SW480 (cell line): Measurements from ENCODE around the gene NEU4.

Experiments used
- DNase-seq: peaks from one replicate; pipeline ENCODE4 v3.0.0-alpha.2; 2016; ENCODE audit warnings: low spot score

NEU4 gene

GRCh38 chr2:241865416-241865956, 56.5 kb downstream of the NEU4 start:
- DNase-seq = no peak

GRCh38 chr2:241865957-241866789, 57.2 kb downstream of the NEU4 start:
- no peak for DNase-seq
